EL (cell line): ENCODE data around the gene KRTAP5-5.
"Not testable (repeated sequence)": the region's sequence is repeated elsewhere in the genome, so short reads cannot be mapped to it uniquely, and the experiment has no call there.

Source experiments
- DNase-seq: peaks from one replicate; pipeline ENCODE4 v3.0.0-alpha.2; 2016

The KRTAP5-5 gene

DNA sequence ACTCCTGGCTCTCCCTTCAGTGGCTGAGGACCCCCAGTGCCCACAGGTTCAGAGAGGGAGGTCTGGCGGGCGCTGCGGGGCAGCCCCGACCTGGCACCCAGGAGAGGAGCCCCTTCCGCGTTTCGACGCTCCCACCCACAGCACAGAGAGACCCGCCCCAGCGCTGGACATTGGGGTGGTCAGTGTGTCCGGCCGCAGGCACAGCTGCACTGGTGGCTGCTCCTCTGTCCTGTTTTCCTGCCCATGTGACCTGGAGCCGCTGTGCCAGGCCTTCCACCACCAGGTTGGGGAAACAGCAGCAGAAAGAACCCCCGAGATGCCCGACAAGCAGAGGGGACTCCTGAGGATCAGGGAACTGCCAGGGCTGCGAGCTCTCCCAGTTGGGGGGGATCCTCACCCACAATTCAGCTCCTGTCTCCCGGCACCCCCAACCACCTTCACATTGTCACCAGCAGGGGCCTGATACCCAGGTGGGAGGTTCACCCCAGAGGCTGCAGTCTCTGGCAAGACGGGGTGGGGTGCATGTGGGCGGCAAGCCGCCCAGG is 13.6 kb downstream of the KRTAP5-5 start:
- no peak for DNase-seq

DNA sequence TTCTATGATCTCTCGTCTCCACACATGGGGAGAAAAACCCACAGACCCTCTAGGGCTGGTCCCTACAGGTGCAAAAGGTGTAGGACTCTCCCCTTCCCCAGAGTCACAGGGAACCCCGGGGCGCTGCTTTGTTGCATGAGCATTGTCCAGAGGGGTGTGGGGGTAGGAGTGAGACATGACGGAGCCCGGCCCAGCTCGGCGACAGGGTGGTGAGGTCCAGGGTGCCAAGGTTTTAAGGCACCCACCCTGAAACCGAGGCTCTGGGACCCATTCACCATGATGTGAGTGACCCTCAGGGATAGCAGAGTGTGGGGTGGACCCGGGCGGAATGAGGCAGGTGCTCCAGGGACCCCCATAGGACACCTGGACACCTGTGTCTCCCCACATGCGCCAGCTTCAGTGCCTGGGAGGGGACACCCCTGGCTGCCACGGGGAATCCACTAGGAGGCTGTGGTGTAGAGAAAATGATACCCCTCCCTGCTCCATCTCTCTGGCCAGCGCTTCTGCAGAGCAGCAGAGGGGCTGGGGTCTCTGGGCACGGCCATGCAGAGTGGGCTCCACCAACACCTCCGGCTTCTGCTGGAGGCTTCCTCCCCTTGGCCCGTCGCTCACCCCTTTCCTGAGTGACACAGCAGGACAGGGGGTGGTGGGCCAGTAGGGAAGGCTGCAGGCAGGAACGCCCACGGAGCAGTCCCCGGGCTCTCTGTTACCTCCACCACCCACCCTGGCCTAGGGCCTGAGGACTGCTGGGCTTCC is 15.2 kb downstream of the KRTAP5-5 start:
- no peak for DNase-seq

DNA sequence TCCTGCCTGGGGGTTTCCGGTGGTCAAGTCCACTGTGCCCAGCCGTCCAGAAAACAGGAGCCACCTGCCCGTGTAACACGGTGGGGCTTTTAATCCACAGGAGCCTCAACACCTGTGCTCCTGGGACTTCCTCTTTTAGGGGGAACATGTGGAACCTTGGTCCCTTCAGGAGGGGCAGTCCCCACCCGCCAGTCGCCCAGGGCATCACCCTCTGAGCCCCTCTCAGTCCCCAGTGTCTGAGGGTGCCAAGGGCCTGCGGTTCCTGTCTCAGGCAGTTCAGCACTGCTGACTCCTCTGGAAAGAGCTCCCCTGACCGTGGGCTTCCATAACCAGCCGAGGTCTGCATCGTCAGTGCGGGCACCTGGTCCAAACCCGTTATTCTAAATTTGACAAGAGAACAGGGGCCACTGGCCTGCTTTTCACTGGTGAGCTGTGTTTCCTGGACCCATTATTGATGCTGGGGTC is 15.8 kb downstream of the KRTAP5-5 start:
- DNase-seq = no peak

DNA sequence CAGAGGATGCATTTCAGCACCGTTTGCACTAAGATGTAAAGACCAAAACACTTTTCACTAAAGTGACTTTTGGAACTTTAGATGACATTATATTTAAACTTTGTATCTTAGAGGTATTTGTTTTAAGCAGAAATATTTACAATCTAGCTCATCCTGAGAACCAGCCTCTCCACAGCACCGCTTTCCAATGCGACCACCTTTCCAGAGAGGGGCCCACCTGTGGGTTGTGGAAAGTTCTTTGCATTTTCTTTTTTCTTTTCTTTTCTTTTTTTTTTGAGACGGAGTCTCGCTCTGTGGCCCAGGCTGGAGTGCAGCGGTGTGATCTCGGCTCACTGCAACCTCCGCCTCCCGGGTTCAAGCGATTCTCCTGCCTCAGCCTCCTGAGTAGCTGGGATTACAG is 17.0 kb downstream of the KRTAP5-5 start:
- DNase-seq = not testable (repeated sequence)

DNA sequence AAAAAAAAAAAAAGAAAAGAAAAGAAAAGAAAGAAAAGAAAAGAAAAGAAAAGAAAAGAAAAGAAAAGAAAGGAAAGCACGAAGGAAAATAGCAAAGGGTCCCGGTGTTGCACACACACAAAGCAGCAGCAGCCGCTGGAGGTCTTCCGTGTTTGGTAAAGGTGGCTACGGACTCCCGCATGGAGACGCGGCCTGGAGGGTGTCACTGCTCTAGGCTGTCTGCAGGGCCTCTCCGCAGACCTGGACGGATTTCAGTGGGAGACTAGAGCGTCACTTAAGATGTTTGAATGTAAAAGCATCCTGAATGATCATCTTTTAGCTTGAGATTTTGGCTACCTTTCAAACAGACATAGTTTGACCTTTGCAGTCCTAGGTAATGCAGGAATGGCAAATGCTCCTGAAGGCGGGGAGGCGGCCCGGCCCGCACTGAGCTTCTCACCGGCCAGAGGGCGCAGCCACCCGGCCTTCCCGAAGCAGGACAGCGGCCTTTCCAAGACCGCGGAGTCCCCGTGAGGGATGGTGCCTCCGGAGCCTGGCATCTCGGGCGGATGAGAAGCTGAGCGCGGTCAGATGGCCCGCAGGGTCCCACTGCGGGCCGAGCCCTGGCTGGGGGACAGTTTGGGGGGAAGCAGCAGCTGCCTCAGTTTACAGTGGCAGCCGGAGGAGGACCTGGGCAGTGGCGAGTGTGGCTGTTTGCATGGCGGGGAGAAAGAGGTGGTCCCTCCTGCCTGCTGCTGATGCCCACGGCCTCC is 18.5 kb downstream of the KRTAP5-5 start:
- no peak for DNase-seq

DNA sequence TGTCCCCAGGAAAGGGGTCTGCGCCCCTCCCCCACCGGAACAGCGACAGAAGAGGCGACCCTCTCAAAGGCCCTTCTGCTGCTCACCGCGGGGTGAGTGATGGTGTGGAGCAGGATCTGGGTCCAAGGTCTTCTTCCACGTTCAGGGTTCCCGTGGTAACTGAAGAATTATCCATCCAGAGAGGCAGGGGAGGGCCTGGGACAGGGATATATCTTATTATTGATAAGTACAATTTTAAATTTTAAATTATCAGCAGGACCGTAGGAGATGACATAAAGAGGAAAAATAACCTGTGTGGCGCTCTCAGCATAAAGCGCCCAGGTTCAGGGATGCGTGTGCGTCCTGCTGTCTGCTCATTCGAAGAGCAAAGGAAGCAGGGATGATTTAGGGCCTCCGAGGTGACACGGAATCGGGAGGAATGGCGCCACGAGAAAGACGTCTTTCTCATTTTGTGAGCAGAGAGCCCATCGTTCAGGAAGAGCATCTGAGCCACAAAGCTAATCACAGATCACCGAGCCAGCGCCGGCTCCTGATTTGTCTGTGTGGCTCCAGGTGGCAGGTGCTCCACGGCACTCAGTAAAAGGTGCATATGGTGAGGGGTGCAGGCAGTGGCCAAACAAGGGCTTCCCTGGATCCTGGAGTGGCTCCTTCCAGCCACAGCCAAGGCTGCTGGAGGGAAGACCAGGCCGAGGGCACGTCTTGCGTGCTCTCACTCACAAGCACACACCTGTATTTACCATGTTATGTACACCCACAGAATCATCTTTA is 19.3 kb downstream of the KRTAP5-5 start:
- DNase-seq = no peak

DNA sequence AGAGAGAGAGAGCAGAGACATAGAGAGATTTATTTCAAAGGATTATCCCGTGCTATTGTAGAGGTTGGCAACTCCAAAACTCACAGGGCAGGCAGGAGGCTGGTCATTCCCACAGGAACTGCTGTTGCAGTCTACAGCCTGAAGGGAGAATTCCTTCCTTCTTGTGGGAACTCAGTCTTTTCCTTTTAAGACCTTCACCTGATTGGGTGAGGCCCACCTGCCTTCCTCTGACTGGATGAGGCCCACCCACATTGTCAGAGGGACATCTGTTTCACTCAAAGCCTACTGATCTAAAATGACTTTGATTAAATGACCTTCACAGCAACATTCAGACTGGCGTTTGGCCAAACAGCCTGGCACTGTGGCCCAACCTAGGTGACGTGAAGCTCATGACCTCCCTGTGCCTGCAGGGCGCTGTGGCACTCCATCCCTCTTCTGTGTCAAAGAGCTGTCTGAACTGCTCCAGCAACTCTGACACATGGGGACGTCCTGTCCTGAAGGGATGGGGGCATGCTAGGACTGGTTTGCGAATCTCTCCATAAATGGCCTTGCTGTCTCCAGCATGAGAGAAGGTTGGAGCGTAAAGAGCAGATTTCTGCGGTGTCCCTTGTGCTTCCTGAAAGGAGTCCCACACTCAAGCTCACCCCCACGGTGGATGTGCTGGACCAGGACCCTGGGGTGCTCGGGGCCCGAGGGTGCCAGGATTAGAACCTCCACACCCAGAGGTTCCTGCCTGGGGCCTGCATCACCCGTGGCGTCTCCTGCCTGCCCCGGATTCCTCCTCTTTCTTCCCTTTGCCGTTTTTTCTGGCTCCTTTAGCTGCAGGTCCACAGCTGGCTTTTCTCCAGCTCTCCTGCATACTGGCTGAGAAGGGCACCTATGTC is 20.7 kb downstream of the KRTAP5-5 start:
- no peak for DNase-seq

DNA sequence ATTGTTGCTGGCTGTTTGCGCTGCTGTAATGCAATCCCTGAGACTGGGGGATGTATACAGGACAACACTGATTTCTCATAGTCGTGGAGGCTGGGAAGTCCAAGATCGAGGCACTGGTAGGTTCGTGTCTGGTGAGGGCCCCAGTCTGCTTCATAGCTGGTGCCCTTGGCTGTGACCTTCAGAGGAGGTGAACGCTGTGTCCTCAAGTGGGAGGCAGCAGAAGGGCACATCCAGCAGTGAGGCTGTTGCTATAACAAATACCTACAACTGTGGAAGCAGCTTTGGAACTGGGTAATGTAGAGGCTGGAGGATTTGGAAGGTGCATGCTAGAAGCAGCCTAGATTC is 21.3 kb downstream of the KRTAP5-5 start:
- no peak for DNase-seq

DNA sequence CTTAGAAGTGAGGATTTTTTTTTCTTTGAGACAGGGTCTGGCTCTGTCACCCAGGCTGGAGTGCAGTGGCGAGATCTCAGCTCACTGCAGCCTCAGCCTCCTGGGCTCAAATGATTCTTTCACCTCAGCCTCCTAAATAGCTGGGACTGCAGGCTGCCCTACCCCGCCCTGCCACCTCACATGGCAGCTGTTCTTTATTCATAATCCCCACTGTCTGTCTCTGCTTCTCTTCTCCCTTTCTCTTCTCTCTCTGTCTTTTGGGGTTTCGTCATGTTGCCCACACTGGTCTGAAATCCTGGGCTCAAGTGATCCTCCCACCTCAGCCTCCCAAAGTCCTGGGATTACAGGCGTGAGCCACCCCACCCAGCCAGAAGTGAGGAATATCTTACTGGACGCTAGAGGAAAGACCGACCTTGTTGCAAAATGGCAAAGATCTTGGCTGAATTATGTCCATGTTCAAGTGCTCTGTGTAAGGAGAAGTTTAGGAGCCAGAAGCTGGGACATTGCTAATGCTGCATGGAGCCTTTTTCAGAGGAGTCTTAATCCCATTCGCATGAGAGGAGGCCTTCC is 21.9 kb downstream of the KRTAP5-5 start:
- no peak for DNase-seq

DNA sequence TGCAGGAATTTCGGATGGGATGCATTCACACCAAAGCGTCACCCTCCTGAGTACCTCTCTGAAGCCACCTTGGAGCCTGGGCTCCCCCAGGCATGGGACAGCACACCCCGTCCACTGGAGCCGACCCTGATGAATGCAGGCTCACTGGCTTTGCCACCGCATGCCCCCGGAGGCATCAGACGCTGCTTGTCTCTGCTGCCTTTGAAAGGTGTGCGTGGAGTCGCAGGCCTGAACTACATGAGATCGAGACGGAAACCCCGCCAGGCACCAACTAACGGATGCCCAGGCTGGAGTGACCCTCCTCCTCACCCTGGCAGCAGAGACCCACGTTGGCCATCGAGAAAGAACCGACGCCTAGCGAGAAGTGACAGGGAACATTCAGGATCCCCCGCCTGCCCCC is 22.5 kb downstream of the KRTAP5-5 start:
- no peak for DNase-seq

DNA sequence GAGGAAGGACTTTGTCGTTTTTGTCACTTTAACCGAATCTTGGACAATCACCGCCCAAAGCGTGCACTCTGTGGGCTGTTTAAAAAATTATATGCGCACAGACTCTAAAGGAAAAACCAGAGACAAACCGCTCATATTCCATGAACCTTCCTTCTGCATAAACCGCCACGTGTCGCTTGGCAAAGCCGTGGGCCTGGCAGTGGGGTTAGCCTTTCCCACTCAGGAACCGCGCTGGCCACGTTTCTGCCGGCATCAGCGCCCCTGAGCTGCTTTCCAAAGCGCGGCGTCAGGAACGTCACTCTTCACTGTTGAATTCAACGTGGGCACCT is 22.8 kb downstream of the KRTAP5-5 start:
- no peak for DNase-seq

DNA sequence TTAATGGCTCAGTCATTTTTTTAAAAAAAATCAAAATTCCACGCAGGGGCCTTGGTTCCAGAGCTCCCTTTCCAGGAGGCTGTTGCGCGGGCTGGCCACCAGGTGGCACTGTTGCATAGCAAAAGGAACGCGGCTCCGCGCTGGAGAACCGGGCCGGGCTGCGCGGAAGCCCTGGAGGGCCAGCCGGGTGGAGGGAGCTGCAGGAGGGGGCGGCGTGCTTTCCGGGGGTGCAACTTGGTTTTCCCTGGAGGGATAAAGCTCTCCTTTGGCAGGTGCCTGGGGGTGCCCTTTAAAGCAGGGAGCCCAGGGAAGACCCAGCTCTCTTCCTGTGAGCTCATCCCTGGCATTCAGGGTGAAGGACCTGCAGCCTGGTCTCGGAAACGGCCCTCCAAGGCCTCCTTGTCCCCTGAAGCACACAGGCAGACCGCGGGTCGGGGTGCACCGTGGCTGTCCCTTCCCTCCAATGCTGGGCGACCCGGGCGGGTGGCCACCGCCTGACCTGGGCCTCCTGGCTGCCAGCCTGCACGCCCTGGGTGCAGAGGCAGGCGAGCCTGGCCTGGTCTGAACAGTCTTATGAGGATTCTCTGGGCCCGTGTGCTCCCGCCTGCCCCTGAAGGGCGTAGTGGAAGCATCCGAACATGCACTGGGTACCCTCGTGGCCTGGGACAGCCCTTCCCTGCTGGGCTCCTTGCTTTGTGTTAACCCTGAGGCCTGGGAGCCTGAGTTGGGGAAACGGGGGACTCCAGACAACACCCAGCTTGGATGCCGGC is 23.4 kb downstream of the KRTAP5-5 start:
- DNase-seq = peak; percentile 57

DNA sequence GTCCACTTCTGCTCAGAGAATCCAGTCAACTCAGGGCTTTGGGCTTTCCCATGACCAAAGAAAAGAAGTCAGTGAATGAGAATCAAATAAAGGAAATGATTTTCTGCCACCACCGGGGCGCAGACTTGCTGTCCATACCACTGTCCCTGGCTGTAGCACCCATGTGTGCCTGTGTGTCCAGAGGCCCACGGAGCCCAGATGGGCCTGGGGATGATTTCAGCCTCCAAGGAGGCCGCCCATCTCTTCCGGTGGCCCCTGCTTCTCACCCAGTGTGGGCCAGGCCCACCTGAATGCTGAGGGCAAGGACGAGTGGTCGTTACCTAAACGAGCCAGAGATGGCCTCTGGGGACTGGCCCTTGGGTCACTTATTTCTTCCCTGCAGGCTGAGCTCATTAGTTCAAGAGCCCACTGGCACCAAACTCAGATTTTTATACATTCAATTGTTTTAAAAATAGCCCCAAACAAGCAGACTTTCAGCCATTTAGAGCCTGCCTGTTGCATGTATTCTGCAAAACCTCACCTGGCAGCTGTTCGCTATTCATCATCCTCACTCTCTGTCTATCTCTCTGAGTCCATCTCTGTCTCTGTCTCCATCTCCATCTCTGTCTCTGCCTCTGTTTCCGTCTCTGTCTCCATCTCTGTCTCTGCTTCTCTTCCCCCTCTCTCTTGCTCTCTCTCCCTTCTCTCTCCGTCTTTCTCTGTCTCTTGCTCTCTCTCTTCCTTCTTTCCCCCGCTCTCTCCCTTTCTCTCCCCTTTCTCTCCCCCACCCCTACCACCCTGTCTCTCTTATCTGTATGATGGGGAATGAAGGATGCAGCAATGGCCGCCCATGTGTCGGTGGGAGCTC is 24.2 kb downstream of the KRTAP5-5 start:
- DNase-seq = no peak

DNA sequence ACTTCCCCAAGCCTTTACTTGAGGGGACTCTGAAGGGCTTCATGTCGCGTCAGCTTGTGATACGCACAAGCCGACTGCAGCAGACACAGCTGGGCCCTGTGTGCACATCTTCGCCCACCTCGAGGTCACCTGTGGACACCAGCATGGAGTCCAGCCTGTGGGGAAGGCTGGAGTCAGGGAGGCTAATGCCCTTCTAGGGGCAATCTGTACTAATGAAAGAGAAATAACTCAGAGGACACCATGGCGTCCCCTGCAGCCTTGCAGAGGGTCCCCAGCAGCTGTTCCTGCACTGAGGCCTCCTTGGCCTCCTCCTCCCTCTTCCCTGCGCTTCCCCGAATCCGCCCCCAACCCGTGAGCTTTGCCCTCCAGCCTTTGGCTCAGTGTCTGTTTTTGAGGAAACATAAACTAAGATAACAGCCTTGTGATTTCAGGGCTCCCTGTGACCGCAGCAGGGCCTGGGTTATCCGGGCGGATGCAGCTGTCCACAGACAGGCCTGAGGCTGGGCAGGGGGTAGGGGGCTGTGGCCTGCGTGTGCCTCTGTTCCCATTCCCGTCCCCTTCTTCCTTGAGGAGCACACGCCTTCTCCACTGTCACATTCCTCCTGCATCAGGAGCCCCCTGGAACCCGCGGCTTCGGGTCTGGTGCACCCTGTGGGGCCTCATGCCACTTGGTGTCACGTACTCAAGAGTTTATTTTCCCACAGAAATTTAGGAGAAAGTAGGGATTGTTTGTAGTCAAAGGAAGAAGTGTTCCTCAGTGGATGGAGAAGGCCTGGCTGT is 25.0 kb downstream of the KRTAP5-5 start:
- no peak for DNase-seq

DNA sequence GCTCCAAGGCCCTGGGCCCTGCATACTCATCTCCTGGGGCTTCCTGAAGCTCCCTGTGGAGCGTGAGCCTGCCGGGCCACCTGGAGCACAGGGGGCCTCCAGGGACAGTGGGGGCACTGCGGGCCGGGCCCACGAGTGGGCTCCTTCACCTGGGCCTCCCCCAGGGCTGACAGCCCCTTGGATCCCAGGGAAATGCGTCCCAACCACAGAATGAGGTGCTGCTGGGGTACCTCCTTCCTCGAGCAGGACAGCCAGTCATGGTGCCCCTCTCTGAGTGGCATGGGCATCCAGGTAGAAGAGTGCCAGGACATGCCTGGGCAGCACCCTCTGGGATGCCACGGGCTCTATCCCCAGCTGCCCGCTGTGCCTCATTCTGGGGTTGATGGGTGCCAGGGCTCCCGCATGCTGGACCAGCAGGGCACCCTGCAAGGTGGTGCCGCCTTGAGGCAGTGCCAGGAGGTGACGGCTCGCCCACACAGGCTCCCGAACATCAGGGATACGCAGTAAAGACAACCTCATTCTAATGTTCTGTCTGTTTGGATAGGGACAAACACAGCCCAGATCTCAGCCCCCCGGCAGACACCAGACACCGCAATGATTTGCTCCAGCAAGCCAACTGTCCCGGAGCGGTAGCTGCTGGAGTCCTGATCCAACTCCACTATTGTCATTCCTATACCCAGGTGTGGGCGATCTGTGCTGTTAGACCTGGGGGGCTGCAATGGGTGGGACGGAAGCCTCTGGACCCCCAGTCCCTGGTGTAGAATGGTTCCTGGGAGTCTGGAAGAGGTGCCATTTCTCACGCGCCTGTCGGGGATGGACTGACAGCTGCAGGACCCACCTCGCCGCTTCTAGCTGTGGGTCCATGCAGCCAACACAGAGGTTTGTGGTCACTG is 25.8 kb downstream of the KRTAP5-5 start:
- DNase-seq = no peak

DNA sequence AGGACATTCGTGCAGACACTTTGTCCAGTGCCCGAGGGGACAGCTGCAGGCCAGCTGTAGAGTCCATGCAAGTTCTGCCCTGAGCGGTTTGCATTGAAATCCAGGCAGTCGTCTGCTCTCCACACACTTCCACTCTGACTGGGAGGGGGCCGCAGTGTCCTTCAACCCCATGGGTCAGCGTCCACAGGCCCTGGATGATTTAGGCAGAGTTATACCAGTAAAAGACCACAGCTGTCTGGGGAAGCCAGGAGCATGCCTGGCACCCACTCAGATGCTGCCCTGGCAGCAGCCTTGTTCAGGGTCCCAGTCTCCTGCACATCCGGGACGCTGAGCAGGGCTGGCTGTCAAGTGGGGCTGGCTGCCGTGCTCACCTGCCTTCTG is 26.5 kb downstream of the KRTAP5-5 start:
- DNase-seq = no peak

DNA sequence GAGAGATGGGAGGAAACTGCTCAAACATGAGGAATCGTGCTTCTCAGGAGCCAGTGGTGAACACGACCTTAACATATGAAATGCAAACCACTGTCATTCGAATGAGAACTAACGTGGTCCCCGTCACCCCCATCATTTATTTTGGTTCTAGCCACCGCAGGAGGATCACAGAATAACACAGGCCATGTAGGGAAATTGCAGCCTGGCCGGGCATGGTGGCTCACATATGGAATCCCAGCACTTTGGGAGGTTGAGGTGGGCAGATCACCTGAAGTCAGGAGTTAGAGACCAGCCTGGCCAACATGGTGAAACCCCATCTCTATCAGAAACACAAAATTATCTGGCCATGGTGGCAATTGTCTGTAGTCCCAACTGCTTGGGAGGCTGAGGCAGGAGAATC is 27.1 kb downstream of the KRTAP5-5 start:
- no peak for DNase-seq

DNA sequence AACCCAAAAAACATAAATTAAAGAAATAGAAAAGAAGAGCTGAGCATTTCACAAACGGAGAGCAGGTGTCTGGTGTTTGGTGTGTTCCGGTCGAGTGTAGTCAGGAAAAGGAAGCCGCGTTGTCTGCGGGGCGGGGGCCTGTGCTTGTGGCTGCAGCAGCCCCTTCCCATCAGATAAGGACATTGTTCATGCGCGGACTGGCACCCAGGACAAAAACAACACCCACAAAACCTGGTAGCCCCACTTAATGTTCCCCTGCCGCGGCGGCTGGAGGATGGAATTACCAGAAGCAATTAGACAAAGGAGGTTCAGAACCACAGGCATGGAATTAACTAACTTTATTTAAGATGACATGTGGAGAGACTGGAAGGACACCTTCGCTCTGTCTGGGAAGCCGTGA is 29.9 kb downstream of the KRTAP5-5 start:
- no peak for DNase-seq
